Measurements from ENCODE around the gene MSRB1.
A peak's percentile ranks its signal among the peaks of the same experiment; 100 is the strongest.
"Not testable (repeated sequence)": the region's sequence is repeated elsewhere in the genome, so short reads cannot be mapped to it uniquely, and the experiment has no call there.

MSRB1 gene

GRCh38 chr16:1978476-1979120 is 35.6 kb upstream of the MSRB1 start:
- DNase-seq, result no peak

- no peak for DNase-seq
Measured at GRCh38 chr16:1977875-1978268, 34.9 kb upstream of the MSRB1 start.

GRCh38 chr16:1976951-1977874 is 34.2 kb upstream of the MSRB1 start:
- no peak for DNase-seq

DNA sequence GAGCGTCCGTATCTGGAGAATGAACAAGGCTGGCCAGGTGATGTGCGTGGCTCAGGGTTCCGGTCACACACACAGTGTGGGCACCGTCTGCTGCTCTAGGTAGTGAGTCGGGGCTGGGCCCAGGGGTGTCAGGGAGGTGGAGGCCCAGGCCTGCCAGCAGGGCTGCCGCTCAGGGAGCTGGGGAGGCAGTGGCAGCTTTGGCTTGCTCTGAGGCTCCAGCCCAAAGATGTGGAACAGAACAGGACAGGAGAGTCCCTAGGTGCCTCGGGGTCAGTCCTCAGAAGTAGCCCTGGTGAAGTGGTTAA is 33.2 kb upstream of the MSRB1 start:
- no peak for DNase-seq

- DNase-seq, result no peak
Measured at GRCh38 chr16:1975432-1976215, 32.6 kb upstream of the MSRB1 start.

- DNase-seq, result no peak
Measured at GRCh38 chr16:1974157-1975070, 31.4 kb upstream of the MSRB1 start.

GRCh38 chr16:1973461-1974156 is 30.6 kb upstream of the MSRB1 start:
- no peak for DNase-seq

DNA sequence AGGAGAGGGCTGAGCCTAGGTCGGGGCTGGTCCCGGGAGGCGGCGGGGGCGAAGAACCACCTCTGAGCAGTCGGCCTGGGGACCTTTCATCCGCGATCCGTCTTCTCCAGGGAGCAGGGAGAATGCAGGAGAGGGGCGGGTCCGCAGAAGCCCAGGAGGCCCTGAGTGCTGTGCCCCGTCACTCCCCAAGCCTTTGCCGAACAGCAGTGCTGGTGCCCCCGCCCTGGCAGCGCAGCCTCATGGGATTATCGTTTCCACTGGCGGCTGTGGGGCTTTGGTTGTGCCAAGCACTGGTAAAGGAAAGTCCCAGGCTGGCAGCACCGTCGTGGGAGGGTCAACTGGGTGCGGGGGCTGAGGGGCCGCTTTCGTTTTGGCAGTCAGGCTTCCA is 29.5 kb upstream of the MSRB1 start:
- no peak for DNase-seq

- peak; percentile 98 for DNase-seq
Measured at GRCh38 chr16:1971796-1972489, 28.9 kb upstream of the MSRB1 start, which contains the start of gene TBL3. TSS of gene TBL3 (plus strand) at chr16:1972053. CDS start at chr16:1972165, 112 bp downstream.

DNA sequence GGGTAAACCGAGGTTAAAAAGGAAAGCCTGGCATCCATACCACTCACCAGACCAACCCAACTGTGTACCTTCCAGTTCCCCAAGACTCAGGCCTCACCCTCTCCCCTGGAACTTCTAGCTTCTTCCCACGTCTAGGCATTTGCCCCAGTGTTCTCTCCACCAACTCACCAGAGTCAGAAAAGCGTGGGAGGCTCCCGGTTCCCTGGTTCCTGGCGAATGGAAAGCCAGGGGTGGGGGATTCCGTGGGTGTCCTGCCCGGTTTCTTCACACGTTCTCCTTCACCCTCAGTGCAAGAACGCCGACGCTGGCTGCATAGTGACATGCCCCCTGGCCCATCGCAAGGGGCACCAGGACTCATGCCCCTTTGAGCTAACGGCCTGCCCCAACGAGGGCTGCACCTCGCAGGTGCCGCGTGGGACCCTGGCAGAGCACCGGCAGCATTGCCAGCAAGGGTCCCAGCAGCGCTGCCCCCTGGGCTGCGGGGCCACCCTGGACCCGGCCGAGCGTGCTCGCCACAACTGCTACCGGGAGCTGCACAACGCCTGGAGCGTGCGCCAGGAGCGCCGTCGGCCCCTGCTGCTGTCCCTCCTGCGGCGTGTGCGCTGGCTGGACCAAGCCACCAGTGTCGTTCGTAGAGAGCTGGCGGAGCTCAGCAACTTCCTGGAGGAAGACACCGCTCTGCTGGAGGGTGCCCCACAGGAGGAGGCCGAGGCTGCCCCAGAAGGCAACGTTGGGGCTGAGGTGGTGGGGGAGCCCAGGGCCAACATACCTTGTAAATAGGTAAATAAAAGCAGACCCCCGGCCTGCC is 25.4 kb upstream of the MSRB1 start:
- DNase-seq, result no peak

GRCh38 chr16:1966460-1966859 is 23.5 kb upstream of the MSRB1 start, which contains the start of gene RNF151:
TSS of gene RNF151 (plus strand) at chr16:1966856. CDS start at chr16:1966882, 26 bp downstream.
- DNase-seq, result no peak

DNA sequence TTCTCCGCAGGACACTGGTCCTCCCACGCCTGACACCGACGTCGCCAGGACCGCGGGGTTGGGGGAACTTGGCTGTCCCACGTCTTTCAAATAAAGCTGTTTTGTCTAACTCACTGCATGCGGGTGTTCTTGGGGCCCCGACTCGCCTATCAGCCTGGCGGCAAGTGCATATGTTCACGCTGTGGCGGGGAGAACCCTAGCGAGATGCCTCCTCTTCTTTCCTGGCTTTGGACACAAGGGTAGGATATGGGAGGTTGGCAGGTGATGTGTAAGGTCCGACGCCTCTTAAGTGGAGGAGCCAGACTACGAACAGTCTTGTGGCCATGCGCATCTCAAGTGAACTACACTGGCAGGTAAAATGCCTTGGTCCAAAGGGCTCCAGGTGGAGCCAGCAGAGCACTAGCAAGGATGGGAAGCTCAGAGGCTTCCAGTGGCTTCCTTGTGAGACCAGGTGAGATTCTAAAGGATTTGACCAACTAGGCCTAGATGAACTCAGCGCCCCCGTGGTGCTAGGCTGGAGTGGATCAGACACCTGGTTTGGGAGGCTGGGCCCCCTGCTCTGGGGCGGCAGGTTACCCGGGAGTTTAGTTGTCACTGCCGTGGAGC is 22.5 kb upstream of the MSRB1 start:
- no peak for DNase-seq

DNA sequence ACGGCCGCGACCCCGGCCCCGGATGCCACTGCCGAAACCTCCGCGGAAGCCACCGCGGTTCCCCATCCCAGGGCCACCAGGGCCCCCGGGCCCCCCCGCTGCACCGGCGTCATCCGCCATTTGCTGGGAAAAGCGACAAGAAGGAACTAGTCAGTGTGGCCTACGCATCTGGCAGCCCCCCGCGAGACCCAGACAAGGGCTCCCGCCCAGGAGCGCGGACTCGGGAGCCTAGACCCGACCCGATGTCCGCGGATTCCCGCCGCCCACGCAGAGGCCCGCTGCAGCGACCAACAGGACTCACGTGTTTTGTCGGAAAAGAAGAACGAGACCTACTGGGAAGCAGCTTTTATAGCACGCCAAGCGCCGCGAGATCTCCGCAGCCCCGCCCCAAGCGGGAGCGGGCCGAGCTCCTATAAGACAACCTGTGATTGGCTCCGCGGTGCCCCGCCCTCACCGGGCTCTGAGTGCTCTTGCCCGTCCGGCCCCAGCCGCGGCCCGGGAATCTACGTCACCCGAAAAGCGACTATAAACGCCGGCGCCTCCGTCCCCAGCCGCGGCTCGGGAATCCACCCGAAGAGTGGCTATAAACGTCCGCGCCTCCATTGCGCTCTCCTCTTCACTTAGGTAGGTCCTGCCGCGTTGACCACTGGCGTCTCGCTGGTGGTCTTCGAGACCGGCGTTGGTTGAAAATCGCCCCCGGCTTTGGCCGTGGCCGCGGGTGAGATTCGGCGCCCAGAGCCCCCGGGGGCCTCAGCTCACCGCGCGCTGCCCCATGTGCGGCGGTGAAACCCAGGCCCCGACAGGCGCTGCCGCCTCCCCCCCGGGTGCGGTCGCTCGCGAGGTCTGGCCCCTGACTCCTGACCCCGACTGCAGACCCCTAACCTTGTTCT is 21.8 kb upstream of the MSRB1 start, which contains the start of gene RPS2:
RPS2 (minus strand) TSS at position 321 of the 890 bp plus-strand sequence; CDS start at position 120, 201 bp downstream.
- DNase-seq, result peak; percentile 98

DNA sequence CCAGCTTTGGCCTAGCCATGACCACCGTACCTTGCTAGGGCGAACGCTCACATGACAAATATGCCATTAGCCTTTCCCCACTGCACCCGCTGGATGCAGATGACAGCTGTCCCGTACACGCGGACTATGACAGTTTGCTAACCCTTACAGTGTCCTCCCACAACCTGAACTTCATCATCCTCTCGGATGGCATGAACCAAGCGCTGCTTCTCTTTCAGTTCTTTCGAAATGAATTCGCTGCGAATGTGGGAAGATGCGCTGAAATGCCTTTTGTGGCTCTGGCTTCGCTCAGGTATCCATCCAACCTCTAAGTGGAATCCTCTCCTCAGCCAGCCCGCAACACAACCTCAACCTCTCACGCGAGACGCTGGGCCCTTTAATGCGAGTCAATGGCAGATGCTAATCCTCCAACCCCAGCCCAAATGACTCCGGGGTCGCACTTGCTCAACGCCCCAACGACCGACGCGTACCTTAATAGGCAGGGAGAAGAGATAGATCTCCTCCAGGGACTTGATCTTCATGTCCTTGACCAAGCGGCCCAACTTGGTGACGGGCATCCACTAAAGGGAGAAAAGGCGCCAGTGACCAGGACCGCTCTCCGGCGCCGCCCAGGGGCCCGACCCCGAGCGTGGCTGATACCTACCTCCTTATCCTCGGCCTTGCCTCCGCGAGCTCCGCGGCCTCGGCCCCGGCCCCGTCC is 21.0 kb upstream of the MSRB1 start:
- no peak for DNase-seq

- not testable (repeated sequence) for DNase-seq
Measured at GRCh38 chr16:1962161-1963153, 19.5 kb upstream of the MSRB1 start.

GRCh38 chr16:1961651-1962067 is 18.7 kb upstream of the MSRB1 start:
- no peak for DNase-seq
